ENCODE measurements around the gene OR2K2.
"Not testable (repeated sequence)": the region's sequence is repeated elsewhere in the genome, so short reads cannot be mapped to it uniquely, and the experiment has no call there.

OR2K2 gene

DNA sequence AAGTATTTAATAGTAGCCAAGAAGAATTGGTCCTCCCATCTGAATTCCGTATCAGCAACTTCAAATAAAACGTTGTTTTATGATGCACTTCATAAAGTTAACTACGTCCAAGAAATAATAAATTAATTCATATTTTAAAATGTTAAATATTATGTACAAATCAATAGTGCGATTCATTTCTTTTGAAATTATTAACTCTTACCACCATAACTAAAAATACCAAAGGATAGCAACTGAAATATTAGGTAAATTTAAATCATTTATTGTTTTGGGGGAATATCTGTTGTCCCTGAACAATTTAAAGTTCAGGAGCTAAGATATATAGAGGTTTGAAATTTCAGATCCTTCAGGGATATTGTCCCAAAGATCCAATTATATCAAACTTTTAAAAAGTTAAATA lies at the start of gene OR2K2:
Gene OR2K2 (minus strand): TSS at position 101 of the 400 bp plus-strand sequence. CDS start 1,791 bp downstream, outside the sequence.
- no peak for DNase-seq

- no peak for DNase-seq
These were observed 46.0 kb upstream of the OR2K2 start for GRCh38 chr9:111375817-111376564.

GRCh38 chr9:111375062-111375461 lies 45.0 kb upstream of the OR2K2 start:
- no peak for DNase-seq

- no peak for DNase-seq
These were observed 42.3 kb upstream of the OR2K2 start for GRCh38 chr9:111372297-111372696.

GRCh38 chr9:111366978-111367377 lies 37.0 kb upstream of the OR2K2 start:
- DNase-seq: no peak

GRCh38 chr9:111362526-111362925 lies 32.5 kb upstream of the OR2K2 start:
- DNase-seq: no peak

- no peak for DNase-seq
These were observed 30.9 kb upstream of the OR2K2 start for GRCh38 chr9:111360881-111361280.

- DNase-seq: no peak
These were observed 26.6 kb upstream of the OR2K2 start for GRCh38 chr9:111356481-111357244.

GRCh38 chr9:111352545-111352944 lies 22.5 kb upstream of the OR2K2 start:
- no peak for DNase-seq

GRCh38 chr9:111350556-111350955 lies 20.5 kb upstream of the OR2K2 start:
- DNase-seq: no peak

GRCh38 chr9:111349766-111350165 lies 19.7 kb upstream of the OR2K2 start:
- DNase-seq: no peak

DNA sequence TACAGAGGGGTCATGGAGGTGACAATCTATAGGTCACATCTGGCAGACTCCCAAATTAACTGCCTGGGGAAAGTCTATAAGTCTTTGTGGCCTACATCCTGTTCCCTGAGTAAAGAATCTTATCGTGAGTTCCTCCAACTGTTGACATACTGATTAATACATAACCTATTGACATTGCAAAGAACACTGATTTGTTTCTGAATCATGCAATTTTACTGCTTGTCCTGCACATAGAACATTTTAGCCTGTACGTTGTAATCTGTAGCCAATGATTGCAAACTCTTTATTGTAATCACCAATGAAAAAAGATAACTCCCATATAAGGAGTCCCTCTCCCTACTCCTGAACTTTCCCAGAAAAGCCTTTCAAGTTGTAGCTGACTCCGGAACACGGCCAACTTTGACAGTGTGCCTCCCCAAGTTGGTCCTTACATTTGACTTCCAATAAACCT lies 18.8 kb upstream of the OR2K2 start:
- no peak for DNase-seq

DNA sequence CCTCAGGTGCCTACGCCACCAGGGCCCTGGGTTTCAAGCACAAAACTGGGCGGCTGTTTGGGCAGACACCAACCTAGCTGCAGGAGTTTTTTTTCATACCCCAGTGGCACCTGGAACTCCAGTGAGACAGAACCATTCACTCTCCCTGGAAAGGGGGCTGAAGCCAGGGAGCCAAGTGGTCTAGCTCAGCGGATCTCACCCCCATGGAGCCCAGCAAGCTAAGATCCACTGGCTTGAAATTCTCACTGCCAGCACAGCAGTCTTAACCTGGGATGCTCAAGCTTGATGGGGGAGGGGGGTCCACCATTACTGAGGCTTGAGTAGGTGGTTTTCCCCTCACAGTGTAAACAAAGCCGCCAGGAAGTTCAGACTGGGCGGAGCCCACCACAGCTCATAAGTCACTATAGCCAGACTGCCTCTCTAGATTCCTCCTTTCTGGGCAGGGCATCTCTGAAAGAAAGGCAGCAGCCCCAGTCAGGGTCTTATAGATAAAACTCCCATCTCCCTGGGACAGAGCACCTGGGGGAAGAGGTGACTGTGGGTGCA lies 4.4 kb upstream of the OR2K2 start:
- DNase-seq: not testable (repeated sequence)

GRCh38 chr9:111320631-111321030 lies 9.4 kb downstream of the OR2K2 start:
- DNase-seq: no peak

DNA sequence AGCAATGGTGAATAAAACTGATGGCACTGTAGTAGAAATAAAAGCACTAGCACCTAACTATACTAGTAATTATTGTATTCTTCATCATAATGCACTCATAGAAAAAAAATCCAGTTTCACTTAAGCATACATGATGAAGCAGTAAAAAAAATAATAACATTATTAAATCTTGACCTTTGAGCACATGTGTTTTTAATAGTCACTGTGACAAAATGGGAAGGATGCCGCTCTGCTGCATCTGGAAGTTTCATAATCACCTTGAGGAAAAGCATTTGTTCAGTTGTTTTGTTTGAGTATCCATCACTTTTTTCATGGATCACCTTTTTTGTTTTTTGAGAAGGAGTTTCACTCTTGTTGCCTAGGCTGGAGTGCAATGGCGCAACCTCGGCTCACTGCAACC lies 13.2 kb downstream of the OR2K2 start:
- no peak for DNase-seq

- DNase-seq: no peak
These were observed 24.1 kb downstream of the OR2K2 start for GRCh38 chr9:111305914-111306313.

DNA sequence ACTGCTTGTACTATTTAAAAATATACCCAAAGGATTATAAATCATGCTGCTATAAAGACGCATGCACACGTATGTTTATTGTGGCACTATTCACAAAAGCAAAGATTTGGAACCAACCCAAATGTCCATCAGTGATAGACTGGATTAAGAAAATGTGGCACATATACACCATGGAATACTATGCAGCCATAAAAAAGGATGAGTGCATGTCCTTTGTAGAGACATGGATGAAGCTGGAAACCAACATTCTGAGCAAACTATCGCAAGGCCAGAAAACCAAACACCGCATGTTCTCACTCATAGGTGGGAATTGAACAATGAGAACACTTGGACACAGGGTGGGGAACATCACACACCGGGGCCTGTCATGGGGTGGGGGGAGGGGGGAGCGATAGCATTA lies 26.0 kb downstream of the OR2K2 start:
- not testable (repeated sequence) for DNase-seq

DNA sequence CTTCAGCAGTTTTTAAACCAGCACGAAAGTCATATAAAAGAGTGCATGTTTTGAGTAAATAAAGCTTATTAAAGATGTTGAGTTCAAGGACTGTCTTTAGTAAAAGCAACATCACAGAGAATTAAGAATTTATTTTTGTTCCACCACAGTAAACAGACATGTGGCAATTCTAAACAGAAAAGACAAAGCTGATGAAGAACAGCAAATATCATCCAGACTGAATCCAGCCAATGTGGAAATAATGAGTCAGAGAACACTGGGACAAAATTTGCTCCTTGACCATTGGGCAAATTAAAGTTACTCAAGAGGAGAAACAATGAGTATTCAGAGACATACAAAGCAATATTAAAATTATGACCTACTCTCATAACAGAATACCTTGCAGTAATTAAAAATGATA lies 28.8 kb downstream of the OR2K2 start:
- no peak for DNase-seq

GRCh38 chr9:111300140-111300735 lies 29.8 kb downstream of the OR2K2 start:
- no peak for DNase-seq

DNA sequence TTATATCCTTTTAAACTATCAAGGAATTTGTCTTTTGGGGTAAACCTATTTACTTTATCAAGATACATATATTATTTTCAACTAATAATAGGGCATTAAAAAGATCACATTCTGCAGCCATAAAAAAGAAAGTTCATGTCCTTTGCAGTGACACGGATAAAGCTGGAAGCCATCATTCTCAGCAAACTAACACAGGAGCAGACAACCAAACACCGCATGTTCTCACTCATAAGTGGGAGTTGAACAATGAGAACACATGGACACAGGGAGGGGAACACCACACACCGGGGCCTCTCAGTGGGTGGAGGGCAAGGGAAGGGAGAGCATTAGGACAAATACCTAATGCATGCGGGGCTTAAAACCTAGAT lies 30.4 kb downstream of the OR2K2 start:
- not testable (repeated sequence) for DNase-seq

- no peak for DNase-seq
These were observed 31.1 kb downstream of the OR2K2 start for GRCh38 chr9:111298731-111299598.

GRCh38 chr9:111298111-111298510 lies 31.9 kb downstream of the OR2K2 start:
- no peak for DNase-seq

All from activated CD4-positive, alpha-beta T cell treated with anti-CD3 and anti-CD28 coated beads for 48 hours (primary cell).